HG02642 (cell line): ENCODE data around the gene GFM1.
A peak's percentile ranks its signal among the peaks of the same experiment; 100 is the strongest.

Experiments
- ATAC-seq: cut with Tn5 transposase; IDR thresholded peaks from one replicate; pipeline ENCODE4 v1.9.1; 2021; ENCODE audit warnings: mild to moderate bottlenecking; ENCODE audit not compliant: unreplicated experiment, poor library complexity

The GFM1 gene

DNA sequence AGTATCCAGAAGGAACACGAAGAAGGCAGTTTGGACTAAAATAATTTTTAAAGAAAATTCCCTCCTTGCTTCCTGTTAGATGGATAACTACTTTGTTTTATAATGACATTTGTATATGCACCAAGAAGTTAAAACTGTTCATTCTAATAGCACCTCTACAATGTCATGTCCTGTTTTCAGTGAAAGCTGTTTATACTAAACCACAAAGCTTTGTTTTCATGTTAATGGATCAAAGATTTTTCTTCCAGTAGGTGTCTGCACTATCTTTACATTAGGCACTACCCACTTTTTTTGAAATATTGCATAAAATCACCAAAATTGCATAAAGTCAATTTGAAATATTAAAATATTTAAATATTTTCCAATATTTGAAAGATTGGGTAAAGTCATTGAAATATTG lies 77.8 kb downstream of the GFM1 start:
- ATAC-seq = no peak

DNA sequence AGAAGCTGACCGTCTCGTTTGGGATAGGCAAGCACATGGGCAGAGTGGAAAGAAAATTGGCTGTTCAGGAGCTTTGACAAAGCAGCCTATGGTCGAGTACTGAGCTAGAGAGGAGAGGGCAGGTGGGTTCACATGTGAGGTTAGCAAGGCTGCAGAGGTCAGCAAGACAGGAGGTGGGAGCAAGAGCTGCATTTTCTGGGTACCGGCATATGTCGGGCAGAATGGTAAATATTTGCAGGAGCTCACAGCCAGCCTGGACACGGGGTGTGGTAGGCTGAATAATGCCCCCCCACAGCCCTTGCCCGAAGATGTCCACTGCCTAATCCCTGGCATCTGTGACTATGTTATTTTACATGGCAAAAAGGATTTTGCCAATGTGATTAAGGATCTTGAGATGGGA lies 79.7 kb downstream of the GFM1 start:
- no peak for ATAC-seq

DNA sequence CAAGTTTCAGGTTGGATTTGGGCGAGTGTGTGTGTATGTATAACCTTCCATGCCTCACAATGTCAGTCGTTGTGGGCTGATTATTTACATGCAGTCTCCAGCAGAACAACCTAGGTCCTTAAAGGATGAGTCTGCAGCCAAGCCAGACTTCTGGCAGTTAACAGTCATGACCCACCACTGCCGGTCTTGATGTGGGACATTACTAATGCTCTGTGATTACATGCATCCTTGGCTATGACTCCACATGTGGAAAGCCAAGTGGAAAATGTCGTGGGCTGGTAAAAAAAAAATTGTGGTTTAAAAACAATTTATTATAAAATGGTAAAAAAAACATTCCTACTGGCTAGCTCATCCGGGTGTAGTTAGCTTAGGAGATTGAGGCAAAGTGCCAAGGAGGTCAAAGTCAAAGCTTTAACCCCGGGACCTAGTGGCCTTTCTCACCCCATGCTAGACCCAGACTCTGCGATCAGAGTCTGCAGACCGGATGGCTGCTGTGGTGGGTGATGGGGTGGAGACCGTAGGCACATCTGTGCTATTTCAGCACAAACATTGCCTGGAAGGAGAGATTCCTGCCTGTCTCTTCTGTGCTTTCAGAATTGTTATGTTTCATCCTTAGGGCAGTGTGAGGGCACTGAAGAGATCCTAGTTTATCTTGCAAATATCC lies 81.2 kb downstream of the GFM1 start:
- no peak for ATAC-seq

DNA sequence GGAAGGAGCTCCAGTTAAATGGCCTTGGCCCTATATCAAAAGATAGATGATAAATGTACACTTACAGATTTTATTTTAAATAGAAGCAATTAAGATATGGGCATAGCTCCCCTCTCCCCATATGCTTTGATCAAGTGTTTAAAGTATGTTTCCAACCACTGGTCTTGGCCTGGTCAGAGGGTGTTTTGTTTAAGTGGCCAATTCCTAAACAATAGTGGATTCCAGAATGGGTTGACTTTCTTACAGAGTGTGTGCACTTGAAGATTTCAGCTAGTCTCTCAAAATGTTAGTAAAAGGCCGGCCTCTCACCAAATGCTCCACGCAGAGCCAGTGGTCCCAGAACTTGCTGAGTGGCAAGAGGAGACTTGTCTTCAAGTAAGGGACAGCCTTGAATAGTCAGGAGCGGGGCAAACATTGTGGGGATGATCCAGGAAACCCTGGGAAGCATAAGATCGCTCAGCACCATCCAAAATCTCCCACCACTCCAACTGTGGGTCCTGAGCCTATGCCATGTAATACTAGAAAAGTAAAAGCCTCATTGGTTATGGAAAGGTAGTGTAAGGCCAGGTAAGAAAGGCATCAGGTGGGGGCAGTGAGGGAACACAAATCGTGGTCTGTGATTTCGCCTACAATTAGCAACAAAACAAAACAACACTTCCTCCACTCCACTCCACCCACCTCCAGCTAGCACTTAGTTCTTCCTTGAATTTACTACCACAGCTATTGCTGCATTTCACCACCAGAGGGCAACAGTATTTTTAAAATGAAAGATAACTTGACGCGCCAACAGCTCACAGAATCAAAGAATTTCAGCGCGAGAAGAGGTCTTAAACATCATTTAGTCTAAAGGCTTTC lies 83.1 kb downstream of the GFM1 start:
- peak; percentile 62 for ATAC-seq

DNA sequence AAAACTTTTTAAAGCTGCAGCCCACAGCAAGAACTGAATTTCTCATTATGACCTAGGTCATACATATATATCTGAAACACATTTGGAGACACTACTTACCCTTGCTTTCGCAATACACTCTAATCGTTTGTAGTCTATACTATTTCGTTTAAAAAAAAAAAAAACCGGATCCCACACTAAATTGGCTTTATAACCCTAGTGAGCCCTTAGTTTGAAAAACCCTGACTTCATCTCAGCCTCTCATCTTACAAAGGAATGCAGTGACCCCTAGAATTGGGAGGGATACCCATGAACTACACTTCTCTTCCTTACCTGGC lies 83.7 kb downstream of the GFM1 start:
- ATAC-seq = no peak

DNA sequence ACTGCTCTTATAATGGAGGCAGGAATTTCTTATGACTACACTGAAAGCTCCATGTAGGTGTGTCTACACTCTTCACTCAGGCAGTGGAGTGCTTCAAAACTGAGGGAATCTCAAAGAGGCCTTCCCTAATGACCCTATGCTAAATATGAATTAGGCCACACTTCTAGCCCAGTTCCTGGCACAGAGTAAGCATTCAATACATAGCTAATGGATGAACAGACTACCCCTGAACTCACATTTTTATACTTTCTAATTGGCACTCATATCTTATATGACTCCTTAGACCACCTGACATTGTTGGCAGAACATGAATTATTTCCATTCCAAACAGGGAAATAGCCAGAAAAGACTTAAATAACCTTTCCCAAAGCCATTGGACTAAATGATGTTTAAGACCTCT lies 84.5 kb downstream of the GFM1 start:
- no peak for ATAC-seq

DNA sequence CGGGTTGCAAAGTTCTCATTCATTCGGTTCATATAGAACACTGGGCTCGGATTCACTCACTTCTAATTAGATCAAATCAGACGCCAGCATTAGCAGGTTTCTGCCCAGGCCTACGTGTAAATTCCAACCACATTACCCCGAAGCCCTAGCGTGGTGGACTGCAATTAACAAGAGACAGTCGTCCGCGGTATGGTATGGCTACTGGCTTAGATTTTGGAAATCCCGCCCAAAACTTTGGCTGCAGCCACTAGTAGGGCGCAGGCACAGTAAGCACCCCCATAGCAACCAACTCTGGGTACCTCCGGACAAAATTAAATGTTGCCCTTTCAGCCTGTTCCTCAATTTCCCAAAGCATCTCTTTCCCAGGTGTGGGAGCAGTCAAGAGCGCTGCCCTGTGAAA lies 87.2 kb downstream of the GFM1 start:
- ATAC-seq = no peak

DNA sequence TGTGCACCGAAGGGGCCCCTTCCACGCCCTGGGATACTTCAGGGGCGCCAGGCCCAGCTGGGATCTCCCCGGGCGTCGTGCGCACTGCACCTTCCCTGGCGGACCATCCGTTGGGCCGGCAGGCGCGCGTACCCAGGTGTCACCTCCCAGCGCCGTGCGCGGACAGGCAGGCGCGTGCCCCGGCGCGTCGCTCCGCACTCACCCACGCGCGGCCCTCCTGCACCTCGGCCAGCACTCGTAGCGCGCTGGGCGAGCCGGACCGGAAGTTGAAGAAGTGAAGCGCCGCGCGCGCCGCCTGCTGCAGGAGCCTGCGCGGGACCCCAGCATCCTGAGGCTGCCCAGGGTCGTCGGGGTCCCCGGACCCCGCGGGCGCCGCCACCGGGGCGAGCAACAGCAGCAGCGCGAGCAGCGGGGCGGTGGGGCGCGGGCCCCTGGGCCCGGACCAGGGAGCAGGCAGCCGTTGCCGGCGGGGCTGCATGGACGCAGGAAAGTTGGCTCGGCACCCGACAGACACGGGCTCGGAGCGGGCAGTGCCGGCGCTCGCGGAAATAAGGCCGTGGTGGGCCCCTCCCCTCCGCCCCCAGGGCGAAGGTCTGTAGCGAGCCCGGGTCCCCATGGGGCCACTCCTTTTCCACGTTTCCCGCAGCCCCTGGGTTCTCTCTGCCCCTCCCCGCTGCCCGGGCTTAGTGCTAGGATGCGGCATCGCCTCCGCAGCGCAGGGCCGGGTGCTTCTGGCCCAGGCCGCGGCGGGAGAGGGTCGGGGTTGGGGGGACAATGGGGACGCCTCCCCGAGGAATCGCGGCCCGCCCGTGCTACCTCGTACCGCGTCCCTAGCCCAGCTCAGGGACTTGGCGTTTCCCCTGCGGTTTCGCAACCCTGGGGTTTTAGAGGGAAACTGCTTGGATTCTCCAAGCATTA lies 87.9 kb downstream of the GFM1 start, which contains the start of gene RARRES1:
Gene RARRES1 (minus strand): TSS at position 520 of the 918 bp plus-strand sequence. CDS start 42 bp downstream, at position 478.
- peak; percentile 76 for ATAC-seq

DNA sequence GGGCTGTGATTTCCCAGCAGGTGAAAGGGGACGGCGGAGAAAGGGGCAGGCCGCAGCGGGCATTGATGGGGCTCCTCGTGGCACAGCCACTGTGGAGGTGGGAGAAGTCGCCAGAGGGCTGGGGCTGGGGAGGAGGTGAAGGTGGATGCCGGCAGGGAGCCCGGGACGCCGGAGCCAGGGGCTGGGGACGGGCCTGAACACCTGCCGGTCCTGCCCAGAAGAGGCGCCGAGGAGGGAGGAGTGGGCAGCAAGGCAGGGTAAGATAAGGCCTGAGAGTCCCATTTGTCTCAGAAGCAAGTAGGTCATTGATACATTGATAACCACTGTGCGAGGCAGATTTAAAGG lies 88.5 kb downstream of the GFM1 start:
- no peak for ATAC-seq

DNA sequence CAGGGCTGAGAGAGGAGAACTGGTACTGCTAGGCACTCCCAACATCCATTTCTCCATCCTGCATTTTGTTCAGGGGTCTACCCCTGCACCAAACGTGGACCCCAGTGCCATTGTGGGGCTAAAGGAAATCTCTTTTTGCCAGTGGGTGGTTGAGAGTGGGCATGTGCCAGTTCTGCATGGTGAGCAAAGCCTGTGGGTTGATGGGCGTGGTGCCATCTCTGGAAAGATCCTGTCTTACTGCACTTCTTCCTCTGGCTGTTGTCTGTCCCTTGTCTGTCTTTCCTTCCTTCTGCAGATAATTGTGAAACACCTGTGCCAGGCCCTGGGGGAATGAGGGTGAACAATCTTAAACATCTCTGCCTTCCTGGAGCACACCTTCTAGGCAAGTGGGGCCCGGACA lies 89.3 kb downstream of the GFM1 start:
- no peak for ATAC-seq

DNA sequence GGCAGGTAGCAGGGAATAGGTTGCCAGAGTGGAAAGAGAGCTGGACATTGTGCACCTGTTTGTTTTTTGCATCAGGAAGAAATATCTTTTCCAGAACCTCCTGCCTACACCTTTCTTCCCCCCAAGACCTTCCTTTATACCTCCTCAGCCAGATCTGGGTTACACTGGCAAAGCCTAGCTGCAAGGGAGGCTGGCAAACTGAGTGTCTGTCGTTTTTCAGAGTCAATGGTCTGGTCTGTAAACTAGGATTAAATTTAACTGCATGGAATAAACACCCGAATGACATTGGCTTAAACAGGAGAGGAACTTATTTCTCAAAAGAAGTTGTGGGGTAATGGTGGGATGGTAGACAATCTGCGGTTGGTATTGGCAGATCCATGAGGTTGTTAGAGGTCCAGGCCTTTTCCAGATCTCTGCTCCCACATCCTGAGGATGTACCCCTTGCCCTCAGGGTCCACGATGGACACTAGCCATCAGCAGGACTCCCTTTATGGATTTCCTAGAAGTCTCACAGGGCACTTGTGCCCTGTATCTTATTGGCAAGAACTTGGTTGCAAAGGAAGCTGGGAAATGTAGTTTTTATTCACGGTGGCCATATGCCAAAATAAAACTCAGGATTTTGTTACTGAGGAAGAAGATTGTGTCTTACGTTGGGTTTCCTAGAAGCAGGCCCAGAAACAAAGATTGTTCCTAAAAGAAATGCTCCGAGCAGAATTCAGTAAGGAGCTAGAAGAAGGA lies 91.1 kb downstream of the GFM1 start:
- no peak for ATAC-seq

DNA sequence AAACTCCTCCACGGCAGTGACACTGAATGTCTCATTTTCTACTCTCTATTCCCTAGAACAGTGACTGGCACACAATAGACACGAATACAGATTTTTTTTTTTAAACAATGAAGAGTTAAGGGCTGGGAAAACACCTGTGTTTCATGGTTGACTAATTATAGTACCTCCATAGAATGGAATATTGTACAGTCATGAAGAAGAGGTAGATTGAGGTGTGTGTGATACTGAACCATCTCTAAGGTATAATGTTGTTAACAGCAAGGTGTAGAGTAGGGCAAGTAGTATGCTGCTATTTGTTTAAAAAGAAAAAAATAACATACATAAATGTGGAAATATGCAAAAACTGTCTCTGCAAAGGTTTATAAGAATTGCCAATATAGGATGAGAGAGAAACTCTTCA lies 93.1 kb downstream of the GFM1 start:
- no peak for ATAC-seq

DNA sequence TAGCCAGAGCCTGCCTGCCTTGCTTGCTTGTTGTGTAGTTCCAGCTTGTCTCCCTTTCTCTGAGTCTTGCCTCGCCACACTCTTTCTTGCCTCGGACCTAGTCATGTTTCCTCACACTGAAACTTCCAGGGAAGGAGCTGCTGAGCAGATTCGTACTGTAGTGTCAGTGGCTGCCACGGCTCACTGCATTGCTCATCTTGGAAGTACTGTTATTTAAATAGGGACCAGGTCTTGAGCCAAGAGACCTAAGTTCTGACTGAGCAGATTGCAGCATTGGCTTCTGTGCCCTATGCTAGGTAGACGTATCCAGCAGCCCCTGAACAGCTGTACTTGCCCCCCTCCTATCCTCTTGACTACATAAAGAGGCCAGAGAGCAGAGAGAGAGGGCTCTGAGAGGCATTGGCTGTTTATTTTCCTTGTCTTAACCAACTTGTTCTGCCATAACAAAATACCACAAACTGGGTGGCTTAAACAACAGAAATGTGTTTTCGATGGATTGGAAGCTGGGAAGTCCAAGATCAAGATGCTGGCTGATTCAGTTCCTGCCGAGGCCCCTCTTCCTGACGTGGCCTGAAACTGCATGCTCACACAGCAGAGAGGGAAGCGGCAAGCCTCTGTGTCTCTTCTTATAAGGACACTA lies 93.8 kb downstream of the GFM1 start:
- no peak for ATAC-seq

DNA sequence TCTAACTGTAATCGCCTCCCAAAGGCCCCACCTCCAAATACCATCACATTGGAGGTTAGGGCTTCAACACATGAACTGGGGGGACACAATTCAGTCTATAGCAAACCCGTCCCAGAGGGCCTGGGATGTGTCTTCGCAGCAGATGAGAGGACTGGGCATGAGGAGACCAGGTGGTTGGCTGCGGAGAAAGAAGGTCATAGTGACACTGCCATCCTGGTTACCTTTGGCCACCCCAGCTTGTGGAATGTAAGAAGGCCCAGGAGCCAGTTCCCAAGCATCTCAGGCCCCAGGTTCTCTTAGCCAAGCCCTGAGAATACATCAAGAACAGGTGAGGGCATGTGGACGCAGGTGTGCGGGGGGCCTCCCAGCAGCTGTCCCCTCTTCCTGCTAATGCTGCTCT lies 94.3 kb downstream of the GFM1 start:
- ATAC-seq = no peak

DNA sequence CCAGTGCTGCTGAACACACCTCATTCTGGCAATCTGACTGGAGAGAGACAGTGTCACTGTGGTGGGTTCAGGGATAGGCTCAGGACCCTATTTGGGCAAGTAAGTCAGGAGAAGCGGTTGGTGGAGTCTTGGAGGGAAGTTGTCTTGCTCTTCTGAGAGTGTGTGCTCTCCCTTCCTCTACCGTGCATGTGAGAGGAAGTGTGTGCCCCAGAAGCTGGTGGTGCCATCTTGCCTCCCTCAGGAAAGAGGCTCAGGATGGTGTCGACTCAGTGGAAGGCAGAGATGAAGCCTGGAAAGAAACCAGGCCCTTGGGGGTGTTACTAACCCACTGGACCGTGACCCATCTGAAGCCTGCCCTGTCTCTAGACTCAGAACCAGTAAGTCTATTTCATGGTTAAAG lies 94.8 kb downstream of the GFM1 start:
- ATAC-seq = no peak

DNA sequence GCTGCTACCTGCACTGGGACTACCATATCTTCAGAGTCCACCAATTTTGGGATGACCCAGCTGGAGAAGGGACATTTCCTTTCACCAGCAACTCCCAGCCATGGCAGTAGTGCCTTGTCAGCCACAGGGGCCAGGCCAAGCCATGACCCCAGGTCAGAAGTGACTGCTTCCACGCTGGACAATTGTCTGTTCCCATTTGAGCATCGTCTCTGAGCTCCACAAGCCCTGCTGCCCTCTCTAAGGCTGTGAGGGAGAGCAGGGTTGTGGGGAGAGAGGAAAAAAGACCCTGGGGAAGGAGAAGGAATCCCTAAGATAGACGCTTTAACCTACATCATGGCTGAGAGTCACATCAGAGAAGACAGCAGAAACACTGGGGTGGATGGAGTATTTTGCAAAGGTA lies 95.3 kb downstream of the GFM1 start:
- ATAC-seq = no peak
